ENCODE results near the gene FCHO1.

Gene FCHO1

DNA sequence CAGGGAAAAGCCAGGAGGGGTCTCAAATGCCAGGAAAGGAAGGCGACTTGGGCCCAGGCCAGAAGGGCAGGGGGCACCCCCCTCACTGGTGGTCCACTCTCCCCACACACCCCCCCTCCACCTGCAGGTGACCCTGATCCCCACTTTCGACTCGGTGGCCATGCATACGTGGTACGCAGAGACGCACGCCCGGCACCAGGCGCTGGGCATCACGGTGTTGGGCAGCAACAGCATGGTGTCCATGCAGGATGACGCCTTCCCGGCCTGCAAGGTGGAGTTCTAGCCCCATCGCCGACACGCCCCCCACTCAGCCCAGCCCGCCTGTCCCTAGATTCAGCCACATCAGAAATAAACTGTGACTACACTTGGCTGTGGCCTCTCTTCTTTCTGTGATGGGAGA lies 17.1 kb upstream of the FCHO1 start:
- DNase-seq, result no peak

DNA sequence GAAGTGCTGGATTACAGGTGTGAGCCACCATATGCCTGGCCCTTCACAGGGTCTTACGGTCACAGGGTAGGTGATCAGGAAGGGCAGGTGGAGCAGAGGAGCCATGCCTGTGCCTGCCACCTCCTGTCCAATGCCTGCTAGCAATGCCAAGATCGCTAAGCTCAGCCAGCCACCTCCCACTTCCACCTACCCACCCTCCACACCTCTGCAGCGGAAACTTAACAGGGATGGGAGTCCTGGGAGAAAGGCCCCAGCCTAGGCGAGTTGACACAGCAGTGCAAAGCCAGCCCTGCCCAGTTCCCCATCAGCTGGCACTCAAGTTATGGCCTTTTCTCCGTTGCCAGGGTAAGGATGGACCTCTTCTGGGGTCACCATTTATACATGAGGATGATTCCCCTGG lies 15.9 kb upstream of the FCHO1 start:
- DNase-seq, result no peak

DNA sequence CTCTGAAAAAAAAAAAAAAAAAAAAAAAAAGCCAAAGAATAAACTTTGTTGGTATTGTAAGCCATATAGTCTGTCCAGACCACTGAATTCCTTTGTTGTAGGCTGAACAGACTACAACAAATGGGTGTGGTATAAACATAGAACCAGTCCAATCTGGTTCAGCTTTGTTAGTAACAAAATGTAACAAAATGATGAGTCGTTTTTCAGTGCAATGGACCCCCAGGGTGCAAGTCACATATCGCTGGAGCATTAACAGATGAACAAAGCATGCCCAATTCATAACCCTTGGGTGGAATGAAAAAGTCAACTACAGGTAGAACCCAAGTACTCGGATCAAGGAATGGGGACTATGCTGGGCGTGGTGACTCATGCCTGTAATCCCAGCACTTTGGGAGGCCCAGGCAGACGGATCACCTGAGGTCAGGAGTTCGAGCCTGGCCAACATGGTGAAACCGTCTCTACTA lies 13.6 kb upstream of the FCHO1 start:
- peak; percentile 27 for DNase-seq

DNA sequence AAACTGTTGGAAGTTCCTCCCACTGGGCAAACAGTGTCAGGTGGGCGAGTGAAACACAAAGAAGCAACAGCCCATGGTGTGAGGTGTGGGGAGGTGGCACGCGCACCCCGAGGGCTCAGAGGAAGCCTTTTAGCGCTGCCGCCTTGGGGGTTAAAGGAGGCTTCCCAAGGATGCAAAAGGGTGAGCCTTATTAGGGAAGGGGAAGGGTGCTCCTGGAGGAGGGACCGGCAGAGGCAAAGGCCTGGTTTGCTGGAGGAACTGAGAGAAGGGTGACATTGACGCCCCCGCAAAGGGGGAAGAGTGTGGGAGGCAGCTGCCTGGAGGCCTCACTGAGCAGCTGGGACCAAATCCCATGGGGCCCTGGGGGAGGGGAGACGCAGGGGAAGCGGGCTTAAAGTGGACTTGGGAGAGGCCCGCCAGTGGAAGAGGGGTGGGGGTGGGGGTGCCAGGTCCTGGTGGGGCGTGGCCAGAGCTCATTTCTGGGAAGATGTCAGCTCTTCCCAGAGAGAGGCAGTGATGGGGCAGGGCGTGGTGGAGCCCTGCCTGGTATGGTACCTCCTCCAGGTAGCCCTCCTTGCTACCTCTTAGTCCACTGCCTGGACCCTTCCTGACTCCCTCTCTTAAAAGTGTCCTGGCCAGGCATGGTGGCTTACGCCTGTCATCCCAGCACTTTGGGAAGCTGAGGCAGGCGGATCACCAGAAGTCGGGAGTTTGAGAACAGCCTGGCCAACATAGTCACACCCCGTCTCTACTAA lies 12.0 kb upstream of the FCHO1 start:
- peak; percentile 12 for DNase-seq

DNA sequence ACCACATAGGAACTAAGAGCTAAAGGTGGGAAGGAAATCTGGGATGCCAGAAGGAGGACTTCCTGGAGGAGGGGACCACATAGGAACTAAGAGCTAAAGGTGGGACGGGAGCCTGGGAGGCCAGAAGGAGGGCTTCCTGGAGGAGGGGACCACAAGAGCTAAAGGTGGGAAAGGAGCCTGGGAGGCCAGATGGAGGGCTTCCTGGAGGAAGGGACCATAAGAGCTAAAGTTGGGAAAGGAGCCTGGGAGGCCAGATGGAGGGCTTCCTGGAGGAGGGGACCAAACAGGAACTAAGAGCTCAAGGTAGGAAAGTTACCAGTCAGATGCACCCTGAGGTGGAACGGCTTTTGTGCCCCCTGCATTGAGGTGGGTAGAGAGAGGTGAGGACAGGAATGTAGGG lies 9.8 kb upstream of the FCHO1 start:
- no peak for DNase-seq

DNA sequence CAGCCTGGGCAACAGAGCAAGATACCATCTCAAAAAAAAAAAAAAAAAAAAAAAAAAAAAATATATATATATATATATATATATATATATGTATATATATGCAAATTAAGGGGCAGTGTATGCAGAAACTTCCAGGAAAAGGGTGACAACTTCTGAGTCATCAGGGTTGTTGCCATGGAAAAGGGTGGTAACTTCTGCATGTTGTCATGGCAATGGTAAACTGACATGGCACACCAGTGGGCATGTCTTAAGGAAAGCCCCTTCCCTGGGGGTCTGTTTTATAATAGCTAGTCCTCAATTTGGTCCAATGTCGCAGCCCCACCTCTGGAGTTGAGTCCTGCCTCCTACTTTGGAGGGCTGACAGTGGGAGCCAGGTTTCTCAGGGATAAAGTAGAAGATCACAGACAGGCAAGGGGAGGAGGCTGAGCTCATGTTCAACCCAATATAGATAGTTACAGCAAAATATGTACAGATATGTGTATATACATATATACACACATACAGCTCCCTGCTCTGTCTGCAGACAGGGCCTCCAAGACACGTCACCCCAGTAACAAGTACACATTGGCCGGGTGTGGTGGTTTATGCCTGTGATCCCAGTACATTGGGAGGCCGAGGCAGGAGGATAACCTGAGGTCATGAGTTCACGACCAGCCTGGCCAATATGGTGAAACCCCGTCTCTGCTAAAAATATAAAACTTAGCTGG lies 7.2 kb upstream of the FCHO1 start:
- DNase-seq, result peak; percentile 59

DNA sequence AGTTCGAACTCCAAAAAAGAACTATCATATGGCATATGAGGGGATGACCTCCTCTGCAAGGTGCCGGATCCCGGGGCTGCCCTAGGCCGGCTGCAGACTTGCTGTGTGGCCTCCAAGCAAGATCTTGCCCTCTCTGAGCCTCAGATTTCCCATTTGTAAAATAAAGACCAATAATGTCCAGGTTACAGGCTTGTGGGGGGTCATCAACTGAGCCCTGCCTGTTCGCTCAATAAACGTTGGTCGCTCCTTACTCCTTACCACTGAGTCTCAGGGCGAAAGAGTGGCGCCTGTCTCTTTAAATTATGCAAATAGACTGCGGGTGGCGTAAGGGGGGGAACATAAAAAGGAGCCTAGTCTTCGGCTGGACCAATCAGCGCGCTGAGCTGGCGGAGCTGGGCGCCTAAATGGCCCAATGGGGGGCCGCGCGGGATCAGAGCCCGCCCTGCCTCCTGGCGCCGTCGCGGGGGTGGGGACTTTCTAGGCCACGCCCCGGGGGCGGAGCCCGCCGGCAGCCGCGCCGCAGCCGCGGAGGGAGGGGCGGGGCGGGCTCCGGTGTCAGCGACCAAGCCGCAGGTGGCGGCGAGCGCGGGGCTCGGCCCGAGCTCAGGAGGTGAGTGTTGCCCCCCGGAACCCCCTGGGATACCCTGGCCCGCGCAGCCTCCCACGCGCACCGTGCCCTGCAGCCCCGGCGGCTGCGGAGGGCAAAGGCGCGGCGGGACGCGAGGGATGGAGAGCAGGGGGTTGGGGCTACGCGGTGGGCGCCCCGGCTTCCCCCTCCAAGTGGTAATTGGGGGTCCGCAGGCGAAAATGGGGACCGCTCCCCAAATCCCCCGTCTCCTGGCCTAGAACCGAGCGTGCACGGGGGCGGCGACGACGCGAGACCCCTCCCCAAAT lies 3.8 kb upstream of the FCHO1 start:
- DNase-seq, result peak; percentile 94

DNA sequence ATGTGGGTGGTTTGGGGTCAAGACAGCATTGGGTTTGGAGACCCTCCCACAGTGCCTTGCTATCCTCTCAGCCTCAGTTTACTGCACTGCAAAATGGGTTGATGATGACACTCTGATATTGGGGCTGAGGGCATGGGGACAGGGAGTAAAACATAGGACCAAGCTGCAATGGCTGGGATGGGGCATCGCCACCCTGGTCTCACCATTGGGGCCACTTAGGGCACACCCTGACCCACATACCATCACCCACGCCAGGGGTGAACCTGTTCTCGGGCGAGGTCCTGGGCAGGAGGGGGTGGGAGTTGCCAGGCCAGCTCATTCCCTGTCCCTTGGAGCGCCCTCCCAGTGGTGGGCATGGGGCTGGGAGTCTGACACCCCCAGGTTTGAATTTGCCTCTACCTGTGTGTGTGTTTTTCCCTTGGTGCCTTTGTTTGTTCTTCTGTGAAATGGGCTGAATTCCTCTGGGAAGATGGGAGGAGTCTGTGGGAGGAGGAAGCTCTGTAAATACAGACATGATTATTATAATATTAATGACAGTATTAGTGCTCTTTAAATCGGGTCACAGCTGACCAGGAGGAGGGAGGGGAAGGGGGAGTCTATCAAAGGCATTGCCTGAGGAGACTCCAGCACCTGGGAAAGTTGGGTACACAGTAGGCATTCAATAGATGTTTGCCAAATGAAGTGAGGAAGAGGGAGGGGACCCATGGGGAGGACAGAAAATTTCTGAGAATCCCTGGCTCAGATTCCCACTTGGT lies 2.2 kb upstream of the FCHO1 start:
- DNase-seq, result no peak

DNA sequence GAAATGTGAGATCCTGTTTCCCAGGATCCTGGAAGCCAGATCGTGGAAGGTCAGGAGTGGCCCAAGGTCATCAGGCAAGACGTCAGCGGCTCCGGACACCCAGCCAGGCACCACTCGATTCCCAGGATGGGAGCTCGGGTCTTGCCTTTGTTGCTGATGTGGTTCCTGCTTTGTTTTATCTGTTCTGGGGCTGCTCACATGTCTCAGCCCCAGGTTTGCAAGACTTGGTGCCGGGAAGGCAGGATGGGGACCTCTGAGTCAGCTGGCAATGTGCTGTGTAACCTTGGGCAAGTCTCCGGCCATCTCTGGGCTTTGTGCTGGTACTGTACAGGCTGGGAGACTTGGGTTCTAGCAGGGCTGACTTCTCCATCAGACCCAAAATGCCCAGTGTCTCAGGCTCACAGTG lies 1.4 kb upstream of the FCHO1 start:
- DNase-seq, result no peak

DNA sequence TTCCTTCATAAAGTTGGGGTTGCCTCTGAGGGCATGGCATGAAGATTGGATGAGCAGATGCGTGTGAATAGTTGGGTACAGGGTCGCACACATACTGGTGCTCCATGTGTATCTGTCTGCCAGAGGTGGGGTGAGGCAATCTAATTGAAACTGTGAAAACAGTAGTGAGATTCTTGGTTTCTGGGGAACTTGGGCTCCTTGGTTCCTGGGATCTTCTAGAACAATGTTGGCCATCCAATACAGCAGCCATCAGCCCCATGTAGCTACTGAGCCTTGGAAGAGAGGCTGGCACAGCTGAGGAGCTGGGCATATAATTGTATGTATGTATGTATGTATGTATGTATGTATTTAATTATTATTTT lies 616 bp downstream of the FCHO1 start:
- no peak for DNase-seq

DNA sequence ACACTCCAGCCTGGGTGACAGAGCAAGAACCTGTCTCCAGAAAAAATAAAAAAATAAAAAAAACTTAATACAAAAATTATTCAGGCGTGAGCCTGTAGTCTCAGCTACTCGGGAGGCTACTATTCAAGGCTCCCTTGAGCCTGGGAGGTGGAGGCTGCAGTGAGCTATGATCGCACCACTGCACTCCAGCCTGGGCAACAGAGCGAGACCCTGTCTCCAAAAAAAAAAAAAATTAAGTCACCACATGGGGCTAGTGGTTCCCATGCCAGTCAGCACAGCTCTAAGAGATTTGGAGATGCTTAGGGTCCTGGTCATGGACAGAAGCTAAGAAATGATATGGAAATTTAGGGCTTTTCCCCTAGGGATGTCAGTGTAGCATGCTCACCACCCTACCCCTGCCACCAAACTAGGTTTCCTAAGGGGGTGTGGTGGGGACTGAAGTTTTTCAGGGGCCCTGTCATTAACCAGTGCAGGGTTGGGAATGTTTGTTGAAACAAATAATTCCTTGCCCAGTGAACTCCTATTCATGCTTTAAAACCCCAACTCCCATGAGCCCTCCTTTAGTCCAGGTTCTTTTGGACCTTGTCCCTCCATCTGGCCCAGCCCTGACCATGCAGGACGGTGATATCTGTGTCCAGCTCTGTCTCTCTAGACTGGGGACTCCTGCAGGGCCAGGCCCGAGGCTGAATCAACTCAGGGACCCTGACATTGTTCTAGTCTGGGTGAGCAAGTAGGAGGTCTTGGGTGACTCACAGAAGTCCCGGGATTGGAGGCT lies 1.8 kb downstream of the FCHO1 start:
- no peak for DNase-seq

DNA sequence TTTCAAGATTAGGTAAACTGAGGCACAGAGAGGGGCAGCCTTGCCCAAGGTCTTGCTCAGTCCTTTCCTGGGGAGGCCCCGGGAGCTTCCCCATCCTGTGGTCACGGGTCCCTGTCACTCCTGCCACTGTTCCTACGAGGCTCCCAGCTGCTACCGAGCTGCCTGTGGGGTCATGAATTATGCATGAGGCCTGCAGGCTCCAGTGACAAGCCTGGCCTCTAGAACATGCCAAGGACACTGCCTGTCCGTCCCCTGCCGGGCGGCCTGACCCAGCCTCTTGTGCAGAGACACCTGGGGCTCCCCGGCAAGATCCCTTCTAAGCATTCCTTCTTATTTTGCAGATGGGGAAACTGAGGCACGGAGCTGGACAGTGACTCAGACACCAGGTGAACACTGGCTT lies 2.7 kb downstream of the FCHO1 start:
- DNase-seq, result no peak

DNA sequence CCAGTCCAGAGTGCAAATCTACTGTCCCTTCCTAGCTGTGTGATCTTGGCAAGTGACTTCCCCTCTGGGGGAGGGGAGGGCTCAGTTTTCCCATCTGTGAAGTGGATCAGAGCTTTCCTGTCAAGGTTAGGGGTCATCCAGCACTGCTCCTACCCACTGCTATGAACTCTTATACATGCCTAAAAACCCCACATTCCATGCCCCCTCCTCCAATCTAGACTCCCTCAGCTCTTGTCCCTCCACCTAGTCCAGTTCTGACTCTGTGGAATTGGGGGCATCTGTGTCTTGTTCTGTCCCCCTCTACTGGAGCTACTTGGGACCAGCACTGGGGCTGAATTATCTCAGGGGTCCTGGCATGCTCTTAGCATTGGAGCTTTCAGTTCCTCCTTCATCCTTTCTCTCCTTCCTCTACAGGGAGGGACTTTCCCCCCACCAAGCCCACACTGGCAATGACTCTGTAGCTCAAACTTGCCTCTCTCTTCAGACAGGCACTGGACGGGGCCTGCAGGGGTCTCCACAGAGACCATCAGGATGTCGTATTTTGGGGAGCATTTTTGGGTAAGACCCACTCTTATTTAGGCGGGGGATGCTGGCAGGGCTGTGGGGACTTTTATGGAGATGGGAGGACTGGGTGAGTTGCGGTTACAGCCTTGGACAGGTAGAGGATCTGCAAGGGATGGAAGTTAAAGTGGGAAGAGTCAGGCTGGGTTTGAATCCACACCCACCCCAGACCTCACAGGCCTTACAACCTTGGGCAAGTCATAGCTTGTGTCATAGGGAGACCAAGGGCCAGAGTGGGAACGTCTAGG lies 3.6 kb downstream of the FCHO1 start:
- no peak for DNase-seq

DNA sequence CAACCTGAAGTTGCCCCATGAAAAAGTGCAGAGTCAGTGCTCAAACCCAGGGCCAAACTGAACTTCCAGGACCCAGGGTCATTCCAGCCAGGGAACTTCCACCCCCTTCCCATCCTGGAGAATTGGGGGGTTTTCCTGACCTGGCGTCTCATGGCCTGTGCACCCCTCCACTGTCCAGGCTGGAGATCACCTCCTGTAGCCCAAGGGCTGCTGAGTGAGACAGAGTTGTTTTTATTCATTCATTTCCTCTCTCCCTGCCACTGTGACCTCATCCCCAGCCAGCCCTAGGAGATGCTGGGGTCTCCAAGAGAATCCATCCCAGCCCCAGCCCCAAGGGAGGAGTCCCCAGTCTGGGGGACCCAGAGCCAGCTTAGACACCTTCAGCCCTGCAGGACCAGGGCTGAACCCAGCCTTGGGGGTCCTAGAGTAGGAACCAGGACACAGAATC lies 4.2 kb downstream of the FCHO1 start:
- DNase-seq, result no peak

DNA sequence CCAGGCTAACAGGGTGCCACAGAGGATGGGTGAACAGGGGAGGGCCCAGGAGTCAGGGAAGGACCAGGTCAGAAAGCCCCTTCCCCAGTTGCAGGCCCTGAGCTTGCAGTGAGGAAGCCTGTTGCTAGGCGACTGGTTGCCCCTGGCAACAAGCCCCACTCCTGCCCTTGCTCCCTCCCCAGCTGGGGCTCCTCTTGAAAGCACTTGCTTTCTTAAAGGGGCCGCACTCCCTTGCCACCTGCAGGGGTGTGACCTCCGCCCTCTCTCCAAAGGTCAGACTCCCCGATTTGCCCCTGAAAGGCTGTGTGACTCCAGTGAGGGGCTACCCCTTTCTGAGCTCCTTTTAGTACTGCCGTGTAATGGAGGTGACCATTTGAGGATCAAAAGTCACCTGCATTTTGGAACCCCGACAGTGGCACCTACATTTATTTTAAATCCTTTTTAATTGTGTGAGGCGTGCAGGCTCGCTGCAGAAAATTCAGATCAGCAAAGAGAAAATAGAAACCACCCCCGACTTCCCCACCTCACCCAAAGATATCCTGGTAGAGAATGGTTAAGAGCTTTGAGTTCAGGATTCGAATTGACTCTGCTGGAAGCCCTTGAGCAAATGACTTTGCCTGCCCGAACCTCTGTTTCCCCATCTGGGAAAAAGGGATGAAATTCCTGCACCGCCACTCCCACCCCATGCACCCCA lies 4.8 kb downstream of the FCHO1 start:
- DNase-seq, result peak; percentile 41

DNA sequence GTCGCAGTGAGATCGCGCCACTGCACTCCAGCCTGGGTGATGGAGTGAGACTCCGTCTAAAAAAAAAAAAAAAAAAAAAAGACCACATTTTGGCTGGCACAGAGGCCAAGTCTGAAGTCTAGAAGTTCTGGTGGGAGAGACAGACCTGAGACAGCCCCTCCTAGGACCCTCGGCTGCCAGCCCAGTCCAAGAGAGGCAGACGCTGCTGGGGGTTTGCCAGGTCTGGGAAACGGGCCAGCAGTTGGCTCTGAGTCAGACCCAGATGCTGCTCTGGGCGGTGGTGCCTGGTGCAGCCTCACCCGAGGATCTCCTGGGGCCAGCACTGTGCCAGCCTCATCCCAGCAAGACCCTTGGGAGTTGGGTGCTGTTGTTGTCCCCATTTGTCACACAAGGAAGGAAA lies 5.8 kb downstream of the FCHO1 start:
- DNase-seq, result peak; percentile 43

DNA sequence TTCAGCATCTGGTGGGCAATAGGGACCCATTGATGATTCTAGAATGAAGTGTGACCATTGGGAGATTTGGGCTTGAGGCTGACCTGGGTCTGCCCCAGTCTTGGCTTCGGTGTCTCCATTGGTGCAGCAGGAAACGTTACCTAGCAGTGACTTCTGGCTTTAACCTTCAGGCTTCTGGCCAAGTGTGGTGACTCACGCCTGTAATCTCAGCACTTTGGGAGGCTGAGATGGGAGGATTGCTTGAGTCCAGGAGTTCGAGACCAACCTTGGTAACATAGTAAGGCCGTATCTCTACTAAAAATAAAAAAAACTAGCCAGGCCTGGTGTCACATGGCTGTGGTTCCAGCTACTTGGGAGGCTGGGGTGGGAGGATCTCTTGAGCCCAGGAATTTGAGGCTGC lies 7.2 kb downstream of the FCHO1 start:
- no peak for DNase-seq

DNA sequence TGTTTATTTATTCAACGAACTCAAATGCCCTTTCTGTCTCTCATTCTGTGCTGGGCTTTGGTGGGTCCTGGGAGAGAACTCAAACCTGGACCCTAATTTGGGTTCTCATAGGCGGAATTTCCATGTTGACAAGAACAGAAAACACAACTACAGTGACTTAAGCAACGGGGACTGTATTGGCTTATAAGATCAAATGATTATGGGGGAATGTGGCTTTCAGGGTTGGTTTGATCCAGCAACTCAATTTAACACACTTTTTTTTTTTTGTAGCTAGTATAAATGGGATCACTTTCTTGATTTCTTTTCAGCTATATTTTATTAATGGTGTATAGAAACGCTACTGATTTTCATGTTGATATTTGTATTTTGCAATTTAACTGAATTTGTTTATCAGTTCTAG lies 9.9 kb downstream of the FCHO1 start:
- DNase-seq, result no peak

DNA sequence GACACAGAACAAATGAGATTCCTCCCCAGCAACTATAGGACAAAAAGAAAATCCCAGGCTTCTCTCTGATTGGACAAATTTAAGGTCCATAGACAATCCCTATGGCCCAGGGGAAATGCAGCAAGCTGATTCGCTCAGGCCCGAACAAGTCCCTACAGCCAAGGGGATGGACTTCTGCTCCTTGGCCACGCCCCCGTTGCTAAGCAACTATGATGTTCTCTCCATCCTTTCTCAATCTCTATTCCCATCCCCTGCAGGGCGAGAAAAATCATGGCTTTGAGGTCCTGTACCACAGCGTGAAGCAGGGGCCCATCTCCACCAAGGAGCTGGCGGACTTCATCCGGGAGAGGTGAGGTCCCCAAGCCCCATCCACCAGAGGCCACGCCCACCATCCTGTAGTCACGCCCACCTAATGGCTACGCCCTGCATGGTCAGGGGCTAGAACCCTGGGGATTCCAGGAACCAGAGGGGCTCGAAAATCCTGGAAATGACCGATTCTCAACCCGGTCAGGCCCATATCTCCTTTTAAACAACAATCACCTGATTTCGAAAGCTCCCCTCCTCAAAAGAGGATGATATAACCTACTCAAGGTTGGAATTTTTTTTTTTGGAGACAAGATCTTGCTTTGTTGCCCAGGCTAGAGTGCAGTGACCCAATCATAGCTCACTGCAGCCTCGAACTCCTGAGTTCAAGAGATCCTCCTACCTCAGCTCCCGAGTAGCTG lies 11.4 kb downstream of the FCHO1 start:
- peak; percentile 61 for DNase-seq

DNA sequence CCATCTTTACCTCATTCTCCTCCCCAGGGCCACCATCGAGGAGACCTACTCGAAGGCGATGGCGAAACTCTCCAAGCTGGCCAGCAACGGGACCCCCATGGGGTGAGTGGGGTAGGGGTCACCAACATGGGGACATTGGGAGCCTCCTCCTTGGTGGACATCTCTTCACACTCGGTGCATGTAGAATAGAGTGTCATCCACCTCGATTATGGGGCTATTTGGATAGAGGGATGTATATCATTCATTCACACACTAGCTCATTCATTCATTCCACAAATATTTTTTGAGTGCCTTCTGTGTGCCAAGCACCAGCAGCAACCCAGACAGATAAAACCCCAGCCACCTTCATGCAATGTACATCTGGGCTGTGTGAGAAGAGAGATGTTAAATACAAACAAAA lies 13.1 kb downstream of the FCHO1 start:
- no peak for DNase-seq
